ENCODE results near the gene INSC. TPM values are rescaled to one million over a fixed set of nuclear protein-coding genes. Genes with fewer than 3 reads are reported as not detected.

Gene INSC
- total RNA-seq, 1 experiment from 2014 or later = not detected

- Histone ChIP-seq H3K4me1 (replicated peaks; ENCODE audit: insufficient read depth) (no peaks in the 10 kb centered on the region), H3K27me3 (ENCODE audit: insufficient read depth, low read depth) (0 out of 2 replicates have a peak, but pooled peaks cover 3% of the 10 kb centered on the region), H3K36me3 (ENCODE audit: low read depth) (no peaks in the 10 kb centered on the region), H3F3A (ENCODE audit: insufficient read depth, low read depth) (no peaks in the 10 kb centered on the region), H3K4me3 (no peak overlapping the region), H3K79me2 (ENCODE audit: low read depth) (no peaks in the 10 kb centered on the region), H4K20me1 (ENCODE audit: insufficient read depth) (no peaks in the 10 kb centered on the region), H3K9me3 (ENCODE audit: insufficient read depth, low read depth) (no peaks in the 10 kb centered on the region), H3K4me2 (no peak overlapping the region), H3K9me2 (ENCODE audit: insufficient read depth) (no peaks in the 10 kb centered on the region), H3K27ac (no peak overlapping the region), H2AFZ (no peak overlapping the region)
- intact Hi-C loops (cut with micrococcal nuclease; ENCODE audit: unreplicated experiment) = no loop called here
- ChIA-PET POLR2A (ENCODE audit: unreplicated experiment) (no interaction called here), CTCF (no interaction called here)
- no peak for TF ChIP-seq CTCF (conservative IDR thresholded peaks at IDR 0.05)
- no TSS peak for BruUV-seq (replicated peaks)
- DNase-seq = no peak
Observed at GRCh38 chr11:15124528-15124927, 9.8 kb downstream of the INSC start.

GRCh38 chr11:15127341-15127740 is 12.6 kb downstream of the INSC start:
- Histone ChIP-seq H4K20me1 (ENCODE audit: insufficient read depth) (no peaks in the 10 kb centered on the region), H3K27ac (no peak overlapping the region), H3K36me3 (ENCODE audit: low read depth) (no peaks in the 10 kb centered on the region), H3K79me2 (ENCODE audit: low read depth) (no peaks in the 10 kb centered on the region), H3K9me3 (ENCODE audit: insufficient read depth, low read depth) (no peaks in the 10 kb centered on the region), H3K4me1 (replicated peaks; ENCODE audit: insufficient read depth) (no peaks in the 10 kb centered on the region), H2AFZ (no peak overlapping the region), H3K4me2 (no peak overlapping the region), H3K9me2 (ENCODE audit: insufficient read depth) (no peaks in the 10 kb centered on the region), H3K4me3 (no peak overlapping the region), H3F3A (ENCODE audit: insufficient read depth, low read depth) (no peaks in the 10 kb centered on the region), H3K27me3 (ENCODE audit: insufficient read depth, low read depth) (0 out of 2 replicates have a peak, but pooled peaks cover 3% of the 10 kb centered on the region)
- no TSS peak for BruUV-seq (replicated peaks)
- TF ChIP-seq CTCF (conservative IDR thresholded peaks at IDR 0.05) = no peak
- no peak for TF ChIP-seq EZH2 (IDR thresholded peaks at IDR 0.05; ENCODE audit: low read depth)
- ChIA-PET CTCF (no interaction called here), POLR2A (ENCODE audit: unreplicated experiment) (no interaction called here)
- intact Hi-C loops (cut with micrococcal nuclease; ENCODE audit: unreplicated experiment) = no loop called here
- no peak for DNase-seq

GRCh38 chr11:15128621-15129020 is 13.9 kb downstream of the INSC start:
- intact Hi-C loops (cut with micrococcal nuclease; ENCODE audit: unreplicated experiment) = no loop called here
- Histone ChIP-seq H3K27ac (no peak overlapping the region), H4K20me1 (ENCODE audit: insufficient read depth) (no peaks in the 10 kb centered on the region), H3K9me2 (ENCODE audit: insufficient read depth) (no peaks in the 10 kb centered on the region), H3K36me3 (ENCODE audit: low read depth) (no peaks in the 10 kb centered on the region), H3K9me3 (ENCODE audit: insufficient read depth, low read depth) (no peaks in the 10 kb centered on the region), H2AFZ (no peak overlapping the region), H3K79me2 (ENCODE audit: low read depth) (no peaks in the 10 kb centered on the region), H3K4me2 (no peak overlapping the region), H3K4me3 (no peak overlapping the region), H3K4me1 (replicated peaks; ENCODE audit: insufficient read depth) (no peaks in the 10 kb centered on the region), H3K27me3 (ENCODE audit: insufficient read depth, low read depth) (0 out of 2 replicates have a peak, but pooled peaks cover 3% of the 10 kb centered on the region), H3F3A (ENCODE audit: insufficient read depth, low read depth) (no peaks in the 10 kb centered on the region)
- DNase-seq = no peak
- BruUV-seq (replicated peaks) = no TSS peak
- no peak for TF ChIP-seq EZH2 (IDR thresholded peaks at IDR 0.05; ENCODE audit: low read depth)
- no peak for TF ChIP-seq CTCF (conservative IDR thresholded peaks at IDR 0.05)
- ChIA-PET CTCF (no interaction called here), POLR2A (ENCODE audit: unreplicated experiment) (no interaction called here)
